ENCODE data around the gene MYO1A. TPM values are rescaled to one million over a fixed set of nuclear protein-coding genes. Genes with fewer than 3 reads are reported as not detected.

The MYO1A gene
- total RNA-seq, 1 experiment from 2014 or later, result 0.12 TPM

DNA sequence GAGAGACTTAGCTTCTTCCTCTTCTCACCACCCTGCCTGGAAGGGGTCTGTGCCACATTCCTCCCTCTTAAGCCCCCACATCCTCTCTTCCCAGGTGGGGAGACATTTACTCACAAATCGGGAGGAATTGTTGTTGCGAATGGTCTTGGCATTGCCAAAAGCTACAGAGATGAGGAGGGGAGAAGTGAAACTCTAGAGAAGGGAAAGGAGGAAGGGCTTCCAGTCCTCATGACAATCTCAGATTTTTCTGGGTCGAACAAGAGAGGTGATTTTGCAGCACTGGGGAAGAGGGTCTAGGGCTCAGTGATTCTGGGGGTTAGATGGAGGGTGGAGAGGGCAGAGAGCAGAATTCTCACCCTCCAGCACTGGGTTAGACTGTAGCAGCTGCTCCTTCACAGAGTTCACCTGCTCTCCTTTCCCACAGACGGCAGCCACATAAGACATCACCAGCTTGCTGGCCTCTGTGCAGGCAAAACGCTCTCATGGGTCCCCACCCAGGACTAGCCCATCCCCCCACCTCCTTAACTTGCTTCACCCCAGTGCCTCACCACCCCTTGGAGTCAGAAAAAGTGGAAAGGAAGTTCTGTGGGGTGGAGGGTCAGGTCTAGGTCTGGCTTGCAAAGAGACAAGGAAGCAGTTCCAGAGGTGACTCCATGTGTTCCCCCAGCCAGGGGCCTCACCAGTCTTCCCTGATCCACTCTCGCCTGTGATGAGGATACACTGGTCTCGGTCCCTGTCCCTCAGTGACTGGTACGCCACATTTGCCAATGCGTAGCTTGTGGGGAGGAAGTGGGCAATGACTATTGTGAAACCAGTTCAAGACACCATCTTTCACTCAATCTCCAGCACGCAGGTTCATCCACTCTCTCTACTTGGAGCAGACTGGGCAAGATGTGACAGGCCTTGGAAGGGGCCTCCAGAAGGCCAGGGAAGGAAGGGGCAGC lies 2.7 kb downstream of the MYO1A start:
- Mint-ChIP-seq H3K36me3 (ENCODE audit: insufficient read depth, unreplicated experiment) (no peaks in the 10 kb centered on the region), H3K9me3 (ENCODE audit: unreplicated experiment) (no peaks in the 10 kb centered on the region), H3K27ac (ENCODE audit: low read depth, unreplicated experiment) (no peak overlapping the region), H3K27me3 (ENCODE audit: insufficient read depth, unreplicated experiment) (peaks cover 28% of the 10 kb centered on the region), H3K4me3 (ENCODE audit: unreplicated experiment) (no peak overlapping the region), H3K4me1 (ENCODE audit: insufficient read depth, unreplicated experiment) (no peaks in the 10 kb centered on the region)
- POLR2A ChIA-PET, result interaction anchor here (0.7 kb wide), 1 partner anchor 56 kb away, joined by 3 read pairs; no protein-coding TSS in a partner anchor
- BruUV-seq (replicated peaks), result no TSS peak
- CTCF ChIA-PET, result interaction anchor here (0.5 to 6.9 kb wide), 9 partner anchors 13 to 397 kb away, joined by 3 to 82 read pairs (median 4); no protein-coding TSS in a partner anchor
- no peak for DNase-seq (ENCODE audit: unreplicated experiment)
- TF ChIP-seq, protein P1, sequence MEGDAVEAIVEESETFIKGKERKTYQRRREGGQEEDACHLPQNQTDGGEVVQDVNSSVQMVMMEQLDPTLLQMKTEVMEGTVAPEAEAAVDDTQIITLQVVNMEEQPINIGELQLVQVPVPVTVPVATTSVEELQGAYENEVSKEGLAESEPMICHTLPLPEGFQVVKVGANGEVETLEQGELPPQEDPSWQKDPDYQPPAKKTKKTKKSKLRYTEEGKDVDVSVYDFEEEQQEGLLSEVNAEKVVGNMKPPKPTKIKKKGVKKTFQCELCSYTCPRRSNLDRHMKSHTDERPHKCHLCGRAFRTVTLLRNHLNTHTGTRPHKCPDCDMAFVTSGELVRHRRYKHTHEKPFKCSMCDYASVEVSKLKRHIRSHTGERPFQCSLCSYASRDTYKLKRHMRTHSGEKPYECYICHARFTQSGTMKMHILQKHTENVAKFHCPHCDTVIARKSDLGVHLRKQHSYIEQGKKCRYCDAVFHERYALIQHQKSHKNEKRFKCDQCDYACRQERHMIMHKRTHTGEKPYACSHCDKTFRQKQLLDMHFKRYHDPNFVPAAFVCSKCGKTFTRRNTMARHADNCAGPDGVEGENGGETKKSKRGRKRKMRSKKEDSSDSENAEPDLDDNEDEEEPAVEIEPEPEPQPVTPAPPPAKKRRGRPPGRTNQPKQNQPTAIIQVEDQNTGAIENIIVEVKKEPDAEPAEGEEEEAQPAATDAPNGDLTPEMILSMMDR (IDR thresholded peaks at IDR 0.05; ENCODE audit: unreplicated experiment), result no peak
- intact Hi-C loops (cut with micrococcal nuclease), result no loop called here

DNA sequence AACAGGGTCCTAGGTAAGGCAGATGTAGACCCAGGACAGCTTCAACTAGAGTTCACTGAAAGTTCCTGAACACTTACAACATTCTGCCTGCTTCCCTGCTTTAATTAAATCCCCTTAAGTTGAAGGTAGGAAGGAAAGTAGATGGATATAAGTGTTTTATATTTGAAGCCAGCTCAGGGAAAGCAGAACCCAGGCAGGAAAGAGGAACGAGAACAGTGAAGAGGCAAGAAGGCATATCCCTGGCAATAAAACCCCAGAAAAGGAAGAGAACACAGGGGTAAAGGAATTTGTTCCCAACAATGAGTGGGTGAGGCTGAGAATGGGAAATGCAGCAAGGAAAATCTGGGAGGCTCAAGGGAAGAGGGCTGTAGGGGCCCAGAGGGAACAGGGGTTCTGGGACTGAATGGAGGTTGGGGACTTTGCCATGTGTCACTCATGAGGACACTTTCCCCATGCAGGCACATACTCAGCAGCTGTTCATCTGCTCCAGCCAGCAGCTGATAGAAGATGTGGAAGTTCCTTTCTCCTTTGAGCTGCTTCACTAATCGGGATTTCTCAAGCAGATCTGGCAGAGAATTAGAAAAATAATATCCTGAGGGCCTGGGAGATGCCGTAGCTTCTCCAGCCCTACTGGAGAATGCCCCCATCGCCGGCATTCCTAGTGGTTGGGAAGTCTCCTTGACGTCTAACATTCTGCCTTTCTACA lies 3.7 kb downstream of the MYO1A start:
- H3K36me3 Mint-ChIP-seq (ENCODE audit: insufficient read depth, unreplicated experiment), result no peaks in the 10 kb centered on the region
- H3K27ac Mint-ChIP-seq (ENCODE audit: low read depth, unreplicated experiment), result no peak overlapping the region
- no peaks in the 10 kb centered on the region for H3K4me1 Mint-ChIP-seq (ENCODE audit: insufficient read depth, unreplicated experiment)
- CTCF ChIA-PET, result interaction anchor here (6.9 kb wide), 1 partner anchor 14 kb away, joined by 82 read pairs; no protein-coding TSS in a partner anchor
- TF ChIP-seq, protein P1 (IDR thresholded peaks at IDR 0.05; ENCODE audit: unreplicated experiment), result no peak
- no peak overlapping the region for H3K4me3 Mint-ChIP-seq (ENCODE audit: unreplicated experiment)
- peaks cover 33% of the 10 kb centered on the region for H3K27me3 Mint-ChIP-seq (ENCODE audit: insufficient read depth, unreplicated experiment)
- POLR2A ChIA-PET, result interaction anchor here (0.7 kb wide), 1 partner anchor 57 kb away, joined by 3 read pairs; no protein-coding TSS in a partner anchor
- no peaks in the 10 kb centered on the region for H3K9me3 Mint-ChIP-seq (ENCODE audit: unreplicated experiment)
- DNase-seq (ENCODE audit: unreplicated experiment), result no peak
- no TSS peak for BruUV-seq (replicated peaks)
- intact Hi-C loops (cut with micrococcal nuclease), result no loop called here

DNA sequence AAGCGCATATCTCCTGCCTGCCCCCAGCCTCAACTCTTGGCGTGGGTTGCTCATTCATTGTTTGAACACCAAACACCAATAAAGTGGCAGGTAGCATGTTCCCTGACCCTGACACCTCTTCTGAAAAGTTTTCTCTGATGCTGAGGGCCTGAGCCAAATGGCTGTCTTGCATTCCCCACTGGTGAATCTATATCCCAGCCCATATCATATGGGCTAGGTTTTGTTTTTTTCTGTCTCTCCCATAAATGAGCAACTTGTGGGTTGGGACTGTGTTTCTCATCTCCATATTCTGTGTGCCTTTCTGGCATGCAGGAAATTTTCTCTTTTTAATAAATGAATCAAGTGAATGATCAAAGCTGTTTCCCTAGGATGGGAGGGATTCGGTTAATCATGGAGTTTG lies 5.0 kb downstream of the MYO1A start:
- no peak for DNase-seq (ENCODE audit: unreplicated experiment)
- Mint-ChIP-seq H3K4me1 (ENCODE audit: insufficient read depth, unreplicated experiment) (no peaks in the 10 kb centered on the region), H3K36me3 (ENCODE audit: insufficient read depth, unreplicated experiment) (no peaks in the 10 kb centered on the region), H3K27ac (ENCODE audit: low read depth, unreplicated experiment) (no peak overlapping the region), H3K4me3 (ENCODE audit: unreplicated experiment) (no peak overlapping the region), H3K27me3 (ENCODE audit: insufficient read depth, unreplicated experiment) (peaks cover 46% of the 10 kb centered on the region), H3K9me3 (ENCODE audit: unreplicated experiment) (no peaks in the 10 kb centered on the region)
- intact Hi-C loops (cut with micrococcal nuclease), result no loop called here
- TF ChIP-seq, protein P1 (IDR thresholded peaks at IDR 0.05; ENCODE audit: unreplicated experiment), result no peak
- CTCF ChIA-PET, result interaction anchor here (1.6 kb wide), 1 partner anchor 36 kb away, joined by 5 read pairs; no protein-coding TSS in a partner anchor
- BruUV-seq (replicated peaks), result no TSS peak
- POLR2A ChIA-PET, result interaction anchor here (0.7 to 0.9 kb wide), 2 partner anchors 34 to 456 kb away, joined by 3 read pairs; no protein-coding TSS in a partner anchor

DNA sequence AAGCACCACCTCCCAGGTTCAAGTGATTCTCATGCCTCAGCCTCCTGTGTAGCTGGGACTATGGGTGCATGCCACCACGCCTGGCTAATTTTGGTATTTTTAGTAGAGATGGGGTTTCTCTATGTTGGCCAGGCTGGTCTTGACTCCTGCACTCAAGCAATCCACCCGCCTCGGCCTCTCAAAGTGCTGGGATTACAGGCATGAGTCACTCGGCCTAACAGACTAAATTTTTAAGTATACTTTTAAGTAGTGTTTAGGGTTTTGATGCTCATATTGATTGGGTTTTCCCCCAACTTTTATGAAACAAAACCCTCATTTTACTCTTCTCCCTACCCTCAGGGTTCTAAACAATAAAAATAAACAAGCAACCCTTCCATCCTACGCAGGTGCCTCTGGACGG lies 5.5 kb downstream of the MYO1A start:
- Mint-ChIP-seq H3K27me3 (ENCODE audit: insufficient read depth, unreplicated experiment) (peaks cover 50% of the 10 kb centered on the region), H3K36me3 (ENCODE audit: insufficient read depth, unreplicated experiment) (no peaks in the 10 kb centered on the region), H3K27ac (ENCODE audit: low read depth, unreplicated experiment) (no peak overlapping the region), H3K4me1 (ENCODE audit: insufficient read depth, unreplicated experiment) (no peaks in the 10 kb centered on the region), H3K4me3 (ENCODE audit: unreplicated experiment) (no peak overlapping the region), H3K9me3 (ENCODE audit: unreplicated experiment) (no peaks in the 10 kb centered on the region)
- BruUV-seq (replicated peaks), result no TSS peak
- TF ChIP-seq, protein P1 (IDR thresholded peaks at IDR 0.05; ENCODE audit: unreplicated experiment), result no peak
- CTCF ChIA-PET, result interaction anchor here (1.6 kb wide), 1 partner anchor 36 kb away, joined by 5 read pairs; no protein-coding TSS in a partner anchor
- no peak for DNase-seq (ENCODE audit: unreplicated experiment)
- intact Hi-C loops (cut with micrococcal nuclease), result no loop called here
- POLR2A ChIA-PET, result interaction anchor here (0.7 to 0.9 kb wide), 2 partner anchors 33 to 456 kb away, joined by 3 read pairs; no protein-coding TSS in a partner anchor
